ENCODE data around the gene ATP6V0A4.
A peak's percentile ranks its signal among the peaks of the same experiment; 100 is the strongest.
"Not testable (repeated sequence)": the region's sequence is repeated elsewhere in the genome, so short reads cannot be mapped to it uniquely, and the experiment has no call there.

Gene ATP6V0A4

DNA sequence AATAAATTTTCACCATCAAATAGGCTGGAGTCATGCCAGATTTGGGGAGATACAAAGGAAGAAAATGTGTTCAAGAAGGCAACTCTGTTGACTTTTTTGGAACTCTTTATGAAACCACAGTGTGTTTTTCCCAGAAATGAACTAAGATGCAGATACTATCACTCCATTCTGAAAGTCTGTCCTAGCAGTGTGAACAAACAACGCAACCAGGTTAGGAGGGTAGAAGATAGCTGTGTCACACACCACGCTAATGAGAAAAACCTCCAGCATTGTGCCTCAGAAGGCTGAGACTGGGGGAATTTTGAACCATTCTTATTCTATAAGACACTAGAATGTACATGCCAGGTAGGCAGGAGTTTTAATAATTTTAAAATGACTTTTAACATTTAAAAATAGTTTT lies 15.9 kb upstream of the ATP6V0A4 start:
- H3K4me1 ChIP-seq (ENCODE audit: insufficient read depth, low read length) = peaks cover 21% of the 10 kb centered on the region
- no peak overlapping the region for H3K4me3 ChIP-seq (ENCODE audit: low read depth in 1 of 2, low read length in 2 of 2)
- ATAC-seq (ENCODE audit: insufficient read depth, low read depth) (peak; percentile 88), DNase-seq (peak; percentile 35)
- no peaks in the 10 kb centered on the region for H3K79me2 ChIP-seq (ENCODE audit: insufficient read depth, low read length)
- no peaks in the 10 kb centered on the region for H3K27me3 ChIP-seq (ENCODE audit: insufficient read depth, low read length, poor library complexity)
- peak overlapping the region; percentile 52; the same call in 1 of the 2 replicates for H3K27ac ChIP-seq (ENCODE audit: low read length)
- H3K9ac ChIP-seq (ENCODE audit: low read depth, low read length) = no peak overlapping the region
- peak overlapping the region; percentile 30; the same call in 1 of the 2 replicates for H3K4me2 ChIP-seq (ENCODE audit: insufficient read depth, low read length)
- TF ChIP-seq EZH2 (IDR thresholded peaks at IDR 0.05; ENCODE audit: borderline replicate concordance, low read depth, low read length, severe bottlenecking) (no peak), CTCF (IDR thresholded peaks at IDR 0.05; ENCODE audit: borderline replicate concordance, extremely low read depth, low read length, poor library complexity, severe bottlenecking) (no peak)
- 0 out of 2 replicates have a peak overlapping the region, but pooled peaks have one; percentile 60 for H2AFZ ChIP-seq (ENCODE audit: low read depth, low read length)
- H3K36me3 ChIP-seq (ENCODE audit: insufficient read depth, low read length) = no peaks in the 10 kb centered on the region
- H4K20me1 ChIP-seq (ENCODE audit: insufficient read depth, low read length) = no peaks in the 10 kb centered on the region
- H3K9me3 ChIP-seq (ENCODE audit: insufficient read depth, low read length, severe bottlenecking) = no peaks in the 10 kb centered on the region

DNA sequence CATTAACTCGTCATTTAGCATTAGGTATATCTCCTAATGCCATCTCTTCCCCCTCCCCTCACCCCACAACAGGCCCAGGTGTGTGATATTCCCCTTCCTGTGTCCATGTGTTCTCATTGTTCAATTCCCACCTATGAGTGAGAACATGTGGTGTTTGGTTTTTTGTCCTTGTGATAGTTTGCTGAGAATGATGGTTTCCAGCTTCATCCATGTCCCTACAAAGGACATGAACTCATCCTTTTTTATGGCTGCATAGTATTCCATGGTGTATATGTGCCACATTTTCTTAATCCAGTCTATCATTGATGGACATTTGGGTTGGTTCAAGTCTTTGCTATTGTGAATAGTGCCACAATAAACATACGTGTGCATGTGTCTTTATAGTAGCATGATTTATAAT lies 13.3 kb upstream of the ATP6V0A4 start:
- H3K36me3 ChIP-seq (ENCODE audit: insufficient read depth, low read length); ATAC-seq (ENCODE audit: insufficient read depth, low read depth); H4K20me1 ChIP-seq (ENCODE audit: insufficient read depth, low read length): not testable (repeated sequence)

GRCh38 chr7:138809346-138809745 lies 11.3 kb upstream of the ATP6V0A4 start:
- Histone ChIP-seq H3K27ac (ENCODE audit: low read length) (no peak overlapping the region), H3K4me3 (ENCODE audit: low read depth in 1 of 2, low read length in 2 of 2) (no peak overlapping the region), H2AFZ (ENCODE audit: low read depth, low read length) (no peak overlapping the region), H3K4me1 (ENCODE audit: insufficient read depth, low read length) (peaks cover 14% of the 10 kb centered on the region), H3K4me2 (ENCODE audit: insufficient read depth, low read length) (no peak overlapping the region), H3K79me2 (ENCODE audit: insufficient read depth, low read length) (no peaks in the 10 kb centered on the region), H3K9ac (ENCODE audit: low read depth, low read length) (no peak overlapping the region), H3K27me3 (ENCODE audit: insufficient read depth, low read length, poor library complexity) (no peaks in the 10 kb centered on the region), H3K9me3 (ENCODE audit: insufficient read depth, low read length, severe bottlenecking) (no peaks in the 10 kb centered on the region), H4K20me1 (ENCODE audit: insufficient read depth, low read length) (no peaks in the 10 kb centered on the region), H3K36me3 (ENCODE audit: insufficient read depth, low read length) (no peaks in the 10 kb centered on the region)
- DNase-seq (no peak), ATAC-seq (ENCODE audit: insufficient read depth, low read depth) (no peak)
- TF ChIP-seq CTCF (IDR thresholded peaks at IDR 0.05; ENCODE audit: borderline replicate concordance, extremely low read depth, low read length, poor library complexity, severe bottlenecking) (no peak), EZH2 (IDR thresholded peaks at IDR 0.05; ENCODE audit: borderline replicate concordance, low read depth, low read length, severe bottlenecking) (no peak)

More for the DNA sequence above, 13.3 kb upstream of the ATP6V0A4 start:
- H3K27ac ChIP-seq (ENCODE audit: low read length); DNase-seq; H3K79me2 ChIP-seq (ENCODE audit: insufficient read depth, low read length); H3K9me3 ChIP-seq (ENCODE audit: insufficient read depth, low read length, severe bottlenecking); H3K9ac ChIP-seq (ENCODE audit: low read depth, low read length); H3K4me2 ChIP-seq (ENCODE audit: insufficient read depth, low read length); H3K27me3 ChIP-seq (ENCODE audit: insufficient read depth, low read length, poor library complexity); H2AFZ ChIP-seq (ENCODE audit: low read depth, low read length); H3K4me3 ChIP-seq (ENCODE audit: low read depth in 1 of 2, low read length in 2 of 2): not testable (repeated sequence)
- peaks cover 21% of the 10 kb centered on the region for H3K4me1 ChIP-seq (ENCODE audit: insufficient read depth, low read length)

- Histone ChIP-seq H3K4me1 (ENCODE audit: insufficient read depth, low read length) (no peaks in the 10 kb centered on the region), H3K79me2 (ENCODE audit: insufficient read depth, low read length) (no peaks in the 10 kb centered on the region)
These were observed 6.6 kb upstream of the ATP6V0A4 start for GRCh38 chr7:138804618-138805017.

More at GRCh38 chr7:138804618-138805017, 6.6 kb upstream of the ATP6V0A4 start:
- H2AFZ ChIP-seq (ENCODE audit: low read depth, low read length) = no peak overlapping the region
- no peak overlapping the region for H3K4me3 ChIP-seq (ENCODE audit: low read depth in 1 of 2, low read length in 2 of 2)
- H3K27ac ChIP-seq (ENCODE audit: low read length) = no peak overlapping the region
- no peaks in the 10 kb centered on the region for H3K27me3 ChIP-seq (ENCODE audit: insufficient read depth, low read length, poor library complexity)
- no peaks in the 10 kb centered on the region for H3K9me3 ChIP-seq (ENCODE audit: insufficient read depth, low read length, severe bottlenecking)
- ATAC-seq (ENCODE audit: insufficient read depth, low read depth) (no peak), DNase-seq (no peak)
- TF ChIP-seq EZH2 (IDR thresholded peaks at IDR 0.05; ENCODE audit: borderline replicate concordance, low read depth, low read length, severe bottlenecking) (no peak), CTCF (IDR thresholded peaks at IDR 0.05; ENCODE audit: borderline replicate concordance, extremely low read depth, low read length, poor library complexity, severe bottlenecking) (no peak)
- no peaks in the 10 kb centered on the region for H4K20me1 ChIP-seq (ENCODE audit: insufficient read depth, low read length)
- H3K36me3 ChIP-seq (ENCODE audit: insufficient read depth, low read length) = no peaks in the 10 kb centered on the region
- no peak overlapping the region for H3K9ac ChIP-seq (ENCODE audit: low read depth, low read length)
- no peak overlapping the region for H3K4me2 ChIP-seq (ENCODE audit: insufficient read depth, low read length)
